DMS53 treated with DMSO at 0.1 percent for 48 hours (cell line): ENCODE results near the gene CTSA.

Experiments
- DNase-seq: peaks from one replicate; lab custom pipeline; 2025; ENCODE audit not compliant: unreplicated experiment; lab: John Stamatoyannopoulos, UW

The CTSA gene

DNA sequence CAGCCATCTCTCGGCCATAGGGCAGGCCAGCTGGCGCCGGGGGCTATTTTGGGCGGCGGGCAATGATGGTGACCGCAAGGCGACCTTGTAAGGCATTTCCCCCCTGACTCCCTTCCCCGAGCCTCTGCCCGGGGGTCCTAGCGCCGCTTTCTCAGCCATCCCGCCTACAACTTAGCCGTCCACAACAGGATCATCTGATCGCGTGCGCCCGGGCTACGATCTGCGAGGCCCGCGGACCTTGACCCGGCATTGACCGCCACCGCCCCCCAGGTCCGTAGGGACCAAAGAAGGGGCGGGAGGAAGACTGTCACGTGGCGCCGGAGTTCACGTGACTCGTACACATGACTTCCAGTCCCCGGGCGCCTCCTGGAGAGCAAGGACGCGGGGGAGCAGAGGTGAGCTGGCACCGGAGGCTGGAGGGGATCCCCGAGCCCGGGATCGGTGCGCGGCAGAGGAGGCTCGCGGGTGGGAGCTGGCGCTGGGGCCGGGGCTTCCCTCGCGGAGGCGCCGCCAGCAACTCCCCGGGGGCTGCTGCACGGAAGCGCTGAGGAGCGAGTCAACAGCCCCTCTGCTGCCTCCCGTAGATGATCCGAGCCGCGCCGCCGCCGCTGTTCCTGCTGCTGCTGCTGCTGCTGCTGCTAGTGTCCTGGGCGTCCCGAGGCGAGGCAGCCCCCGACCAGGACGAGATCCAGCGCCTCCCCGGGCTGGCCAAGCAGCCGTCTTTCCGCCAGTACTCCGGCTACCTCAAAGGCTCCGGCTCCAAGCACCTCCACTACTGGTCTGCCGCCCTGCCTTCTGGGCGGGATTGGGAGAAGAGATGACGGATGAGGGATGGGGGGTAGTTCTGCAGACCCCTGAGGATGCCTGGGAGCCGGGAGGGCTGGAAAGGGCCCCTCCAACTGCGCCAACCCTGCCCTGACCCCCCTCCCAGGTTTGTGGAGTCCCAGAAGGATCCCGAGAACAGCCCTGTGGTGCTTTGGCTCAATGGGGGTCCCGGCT is at the start of gene CTSA, which contains the start of gene NEURL2:
TSS of gene CTSA (plus strand) at position 351 of the 999 bp plus-strand sequence. CDS start at position 585, 234 bp downstream.
TSS of gene NEURL2 (minus strand) at position 224 of the 999 bp plus-strand sequence. CDS start at position 7, 217 bp downstream.
- peak; percentile 79 for DNase-seq

- DNase-seq = no peak
Measured at GRCh38 chr20:45841407-45842129, 49.6 kb upstream of the CTSA start.

DNA sequence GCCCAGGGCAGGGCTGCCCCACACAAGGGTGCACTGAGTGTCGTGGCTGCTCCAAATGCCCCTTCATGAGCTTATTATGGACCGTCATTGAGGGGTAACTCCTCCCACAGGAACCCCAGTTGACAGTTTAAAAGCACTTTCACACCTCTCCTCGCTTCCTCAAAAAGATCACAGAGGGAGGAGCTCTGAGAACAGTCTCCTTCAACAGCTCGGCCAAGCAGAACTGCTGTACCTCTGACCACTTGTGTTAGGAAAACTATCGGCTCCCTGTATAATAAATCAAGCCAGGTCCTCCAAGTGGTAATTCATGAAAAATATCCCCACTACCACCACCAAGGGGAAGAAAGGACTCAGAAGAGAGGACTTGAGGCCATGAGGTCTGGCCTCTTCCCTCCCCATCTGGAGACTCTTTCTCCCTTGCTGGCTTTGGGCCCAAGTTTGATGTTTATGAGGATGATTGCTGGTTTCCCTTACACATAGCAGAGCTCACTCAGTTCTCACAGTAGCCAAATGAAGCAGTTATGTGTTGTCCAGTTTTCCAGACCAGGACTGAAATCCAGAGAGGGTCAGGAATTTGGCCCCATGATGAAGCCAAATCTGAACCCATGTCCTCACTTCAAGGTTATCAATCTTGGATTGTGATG is 48.8 kb upstream of the CTSA start:
- no peak for DNase-seq

- no peak for DNase-seq
Measured at GRCh38 chr20:45843506-45843905, 47.6 kb upstream of the CTSA start.

- DNase-seq = no peak
Measured at GRCh38 chr20:45845452-45845851, 45.7 kb upstream of the CTSA start.

DNA sequence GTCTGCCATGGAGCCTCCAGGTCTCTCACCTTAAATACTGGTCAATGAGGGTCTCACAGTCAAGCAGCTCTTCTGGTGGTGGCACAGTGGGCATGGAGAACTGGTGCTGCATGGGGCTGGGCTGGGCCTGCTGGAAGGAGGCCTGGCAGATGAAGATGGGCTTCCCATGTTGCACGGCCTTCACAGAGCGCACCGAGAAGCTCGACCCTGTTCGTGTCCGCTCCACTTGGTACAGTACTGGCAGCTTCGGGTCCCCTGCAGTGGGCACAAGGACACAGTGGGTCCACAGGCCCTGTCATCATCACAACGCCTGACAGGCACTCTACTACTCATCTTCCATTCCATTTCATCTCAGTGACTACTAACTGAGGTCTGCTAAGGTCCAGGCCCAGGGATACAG is 42.7 kb upstream of the CTSA start:
- DNase-seq = no peak

GRCh38 chr20:45848969-45849582 is 42.1 kb upstream of the CTSA start:
- no peak for DNase-seq

- no peak for DNase-seq
Measured at GRCh38 chr20:45850238-45850637, 40.9 kb upstream of the CTSA start.

GRCh38 chr20:45850926-45851325 is 40.2 kb upstream of the CTSA start:
- no peak for DNase-seq

- DNase-seq = no peak
Measured at GRCh38 chr20:45851501-45851900, 39.6 kb upstream of the CTSA start.

GRCh38 chr20:45852326-45852725 is 38.8 kb upstream of the CTSA start:
- no peak for DNase-seq

DNA sequence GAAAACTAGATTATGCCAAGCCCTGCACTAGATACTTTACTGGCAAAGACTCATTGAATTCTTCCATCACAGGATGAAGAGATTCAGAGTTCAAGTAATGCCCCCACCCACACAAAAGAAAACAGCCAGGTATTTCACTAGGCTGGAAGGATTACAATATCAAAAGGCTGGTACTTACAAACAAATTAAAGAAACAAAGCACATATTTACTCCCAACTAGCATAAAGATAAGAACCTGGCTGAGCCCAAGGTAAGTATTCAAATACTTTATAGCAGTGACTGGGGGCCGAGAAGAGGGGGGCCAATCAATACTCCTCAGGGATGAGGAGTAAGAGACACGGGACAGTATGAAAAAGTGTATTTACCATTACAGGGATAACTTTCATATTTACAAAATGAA is 37.7 kb upstream of the CTSA start:
- DNase-seq = no peak

DNA sequence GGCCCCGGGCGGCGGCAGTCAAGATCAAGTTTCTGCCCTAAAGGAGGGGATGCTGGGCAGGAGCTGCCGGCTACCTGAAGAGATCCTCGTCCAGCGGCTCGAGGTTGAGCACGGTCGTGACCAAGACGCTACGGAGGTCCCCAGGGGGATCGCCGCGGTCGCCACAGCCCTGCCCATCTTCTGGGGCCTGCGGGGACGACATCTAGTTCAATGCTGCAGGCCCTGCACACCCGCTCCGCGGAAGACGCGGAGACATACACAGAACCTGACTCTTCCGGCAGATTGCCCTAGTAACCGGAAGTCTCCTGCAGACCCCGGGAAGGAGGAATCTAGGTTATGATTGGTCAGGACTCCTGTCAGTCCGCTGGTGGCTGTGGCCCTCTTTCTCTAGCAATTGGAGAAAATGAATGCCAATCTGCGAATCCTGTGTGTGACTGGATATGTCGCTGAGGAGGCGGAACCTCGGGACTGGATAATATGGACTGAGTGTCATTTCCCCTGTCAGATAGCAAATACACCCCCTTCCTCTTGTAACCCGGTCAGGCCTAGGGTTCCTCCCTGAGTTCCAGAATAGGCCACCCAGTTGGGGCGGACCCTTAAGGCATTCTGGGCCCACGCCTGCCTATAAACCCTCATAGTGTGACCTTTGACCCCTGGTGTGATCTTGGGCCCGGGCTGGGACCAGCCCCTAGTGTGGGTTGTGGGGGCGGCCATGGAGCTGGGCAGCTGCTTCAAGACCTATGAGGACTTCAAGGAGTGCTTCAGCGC is 33.8 kb upstream of the CTSA start, which contains the start of the genes ACOT8 and ZSWIM3:
TSS of gene ACOT8 (minus strand) at position 279 of the 768 bp plus-strand sequence. CDS start at position 202, 77 bp downstream.
TSS of gene ZSWIM3 (plus strand) at position 501 of the 768 bp plus-strand sequence. CDS start at position 713, 212 bp downstream.
- DNase-seq = peak; percentile 100

DNA sequence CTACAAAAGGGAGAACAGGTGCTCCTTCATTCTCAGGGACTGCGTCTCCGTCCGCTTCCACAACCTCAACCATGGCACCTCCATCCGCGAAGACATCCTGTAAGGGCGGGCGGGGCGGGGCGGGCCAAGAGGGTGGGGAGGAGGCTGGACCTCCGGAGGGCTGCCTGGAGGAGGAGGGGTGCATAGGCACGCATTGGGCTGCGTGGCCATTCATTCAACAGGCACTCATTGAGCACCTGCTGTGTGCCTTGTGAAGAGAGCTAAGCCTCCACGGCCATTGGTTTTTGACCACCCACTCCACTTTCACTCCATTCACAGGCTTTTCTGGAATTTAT is 33.3 kb upstream of the CTSA start:
- peak; percentile 58 for DNase-seq

- no peak for DNase-seq
Measured at GRCh38 chr20:45859916-45860315, 31.2 kb upstream of the CTSA start.

DNA sequence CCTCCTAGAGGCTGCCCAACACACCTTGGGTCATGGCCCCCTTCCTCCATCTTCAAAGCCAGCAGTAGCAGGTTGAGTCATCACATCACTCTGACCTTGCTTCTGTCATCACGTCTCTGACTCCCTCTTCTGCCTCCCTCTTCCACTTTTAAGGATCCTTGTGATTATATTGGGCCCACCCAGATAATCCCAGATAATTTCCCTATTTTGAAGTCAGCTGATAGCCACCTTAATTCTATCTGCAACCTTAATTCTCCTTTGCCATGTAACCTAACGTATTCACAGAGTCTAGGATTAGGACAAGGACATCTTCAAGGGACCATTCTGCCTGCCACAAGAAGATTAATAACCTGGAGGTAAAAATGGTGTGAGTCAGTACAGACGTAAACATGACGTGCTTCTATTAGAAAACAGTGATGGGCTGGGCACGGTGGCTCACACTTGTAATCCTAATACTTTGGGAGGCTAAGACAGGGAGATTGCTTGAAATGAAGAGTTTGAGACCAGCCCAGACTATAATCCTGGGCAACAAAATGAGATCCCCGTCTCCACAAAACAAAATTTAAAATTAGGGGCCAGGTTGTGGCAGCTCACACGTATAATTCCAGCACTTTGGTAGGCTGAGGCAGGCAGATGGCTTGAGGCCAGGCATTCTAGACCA is 30.4 kb upstream of the CTSA start:
- no peak for DNase-seq

- peak; percentile 66 for DNase-seq
Measured at GRCh38 chr20:45861221-45862075, 29.7 kb upstream of the CTSA start.
